GM19438 (cell line): ENCODE results near the gene EXD2.

ENCODE experiments used
- ATAC-seq: cut with Tn5 transposase; IDR thresholded peaks from one replicate; pipeline ENCODE4 v1.9.1; 2021; ENCODE audit warnings: low read depth; ENCODE audit not compliant: unreplicated experiment

Gene EXD2

DNA sequence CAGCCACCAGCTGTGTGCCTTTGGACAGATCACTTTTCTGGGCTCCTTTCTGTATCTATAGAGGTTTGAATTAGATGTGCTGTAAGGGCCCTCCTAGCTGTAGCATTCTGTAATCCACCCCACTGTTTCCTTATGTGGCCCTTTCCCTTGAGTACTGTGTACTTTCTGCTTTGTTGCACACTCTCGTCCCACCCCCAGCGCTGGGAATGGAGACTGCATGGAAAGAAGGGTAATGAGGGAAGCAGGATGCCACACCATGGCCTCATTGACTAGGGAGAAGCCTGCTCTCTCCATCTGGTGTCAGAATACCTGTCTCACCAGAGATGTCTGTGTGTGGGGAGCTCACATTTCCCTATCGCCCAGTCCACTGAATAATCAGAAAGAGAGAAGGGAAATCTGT, 55.0 kb downstream of the EXD2 start:
- ATAC-seq = no peak

DNA sequence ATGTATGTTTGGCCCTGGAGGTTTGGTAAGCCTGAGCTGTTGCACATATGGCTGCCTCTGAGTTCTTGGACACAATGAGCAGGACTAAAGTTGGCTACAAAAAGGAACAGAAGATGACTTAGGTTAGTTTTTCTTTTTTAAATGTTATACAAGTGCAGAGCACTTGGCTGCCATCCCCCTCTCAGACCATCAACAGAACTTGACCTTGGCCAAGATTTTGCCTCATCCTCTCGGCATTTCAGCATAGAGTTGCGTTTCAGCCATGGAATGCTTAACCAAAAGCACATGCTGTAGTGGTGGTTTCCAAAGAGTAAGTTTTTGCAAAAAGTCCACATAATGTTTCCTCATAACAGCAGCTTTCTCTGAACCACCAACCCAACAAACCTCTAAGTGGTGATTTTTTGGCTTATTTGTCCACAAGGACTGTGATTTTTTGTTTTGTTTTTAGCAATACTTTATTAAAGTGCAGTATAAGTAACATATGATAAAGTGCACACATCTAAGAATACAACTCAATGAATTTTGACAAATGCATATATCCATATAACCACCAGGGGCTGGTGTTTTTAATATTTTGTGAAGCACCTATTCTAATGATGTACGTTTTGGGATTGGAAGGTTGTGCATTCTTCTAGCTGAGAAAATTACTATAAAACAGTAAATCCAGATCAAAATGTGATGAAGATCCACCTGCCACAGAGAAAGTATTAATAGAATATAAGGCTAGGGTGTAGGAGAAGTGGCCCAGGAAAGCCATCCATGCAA, 56.6 kb downstream of the EXD2 start:
- ATAC-seq = no peak

GRCh38 chr14:69249603-69250002, 58.3 kb downstream of the EXD2 start:
- ATAC-seq = no peak

GRCh38 chr14:69252851-69253250, 61.6 kb downstream of the EXD2 start:
- ATAC-seq = no peak

DNA sequence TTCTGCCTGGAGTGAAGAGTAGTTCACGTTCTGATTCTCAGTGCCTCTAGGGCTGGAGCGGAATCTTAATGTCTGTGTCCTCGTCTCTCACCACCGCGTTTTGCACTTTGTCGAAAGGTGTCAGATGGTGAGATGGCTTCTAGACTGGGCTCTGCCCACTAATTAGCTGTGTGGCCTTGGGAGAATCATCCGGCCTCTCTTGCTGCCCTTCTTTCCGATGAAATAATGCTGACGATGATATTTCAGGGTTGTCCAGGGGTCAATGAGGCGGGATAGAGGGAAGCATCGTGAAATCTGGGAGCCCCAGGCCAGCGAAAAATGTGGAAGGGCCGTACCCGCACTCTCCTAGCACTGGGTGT, 67.8 kb downstream of the EXD2 start:
- ATAC-seq = no peak

- ATAC-seq = no peak
Observed at GRCh38 chr14:69259527-69260189, 68.4 kb downstream of the EXD2 start, which contains the start of gene GALNT16. TSS of gene GALNT16 (plus strand) at chr14:69260158. CDS start at chr14:69260291, 133 bp downstream.

DNA sequence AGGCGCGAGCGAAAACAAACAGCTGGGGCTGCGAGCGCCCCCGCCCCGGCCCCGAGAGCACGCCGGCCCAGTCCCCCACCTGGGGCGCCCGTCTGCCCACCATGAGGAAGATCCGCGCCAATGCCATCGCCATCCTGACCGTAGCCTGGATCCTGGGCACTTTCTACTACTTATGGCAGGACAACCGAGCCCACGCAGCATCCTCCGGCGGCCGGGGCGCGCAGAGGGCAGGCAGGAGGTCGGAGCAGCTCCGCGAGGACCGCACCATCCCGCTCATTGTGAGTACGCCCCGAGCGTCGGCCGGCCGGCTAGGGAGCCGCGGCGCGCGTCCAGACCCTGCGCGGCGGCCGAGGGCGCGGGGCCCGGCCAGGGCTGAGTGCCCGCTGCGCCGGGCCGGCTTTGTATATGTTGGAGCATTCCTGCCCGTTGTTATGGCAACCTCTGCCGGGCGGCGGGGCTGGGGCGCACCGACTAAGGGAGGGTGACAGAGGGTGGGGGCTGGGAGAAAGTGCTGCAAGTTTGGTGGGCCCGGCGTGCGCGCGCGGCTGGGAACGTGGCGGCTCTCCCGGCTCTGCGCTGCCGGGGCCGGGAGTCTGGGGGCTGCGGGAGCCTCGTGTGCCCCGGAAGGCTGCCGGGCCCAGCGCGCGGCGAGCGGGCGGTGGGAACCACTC, 69.0 kb downstream of the EXD2 start:
- no peak for ATAC-seq

GRCh38 chr14:69260861-69261564, 69.7 kb downstream of the EXD2 start:
- ATAC-seq = no peak

DNA sequence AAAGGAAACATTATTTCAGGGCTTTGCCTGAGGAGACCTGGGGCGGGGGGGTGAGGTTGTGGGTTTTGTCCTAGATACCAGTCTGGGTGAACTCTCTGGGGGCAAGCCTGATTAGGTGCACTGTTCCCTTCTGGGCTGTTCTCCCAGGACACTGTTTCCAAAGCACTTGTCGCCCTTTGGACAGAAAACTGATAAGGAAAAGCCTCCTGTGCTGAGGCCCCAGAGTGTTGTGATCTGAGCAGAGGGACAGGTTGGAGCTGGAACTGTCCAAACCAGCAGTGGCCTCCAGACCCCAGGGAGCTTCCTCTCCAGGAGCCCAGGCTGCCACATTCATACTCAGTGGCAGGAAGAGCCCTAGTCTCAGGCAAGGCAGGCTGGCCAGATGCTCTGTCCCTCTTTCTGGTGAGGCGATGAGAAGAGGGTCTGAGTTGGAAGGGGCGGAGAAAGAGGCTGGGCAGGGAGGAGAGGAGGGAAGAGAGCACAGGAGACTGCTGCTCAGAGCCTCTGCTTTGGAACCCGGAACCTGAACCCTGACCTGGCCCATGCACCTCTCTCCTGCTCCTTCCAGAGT, 70.5 kb downstream of the EXD2 start:
- no peak for ATAC-seq

DNA sequence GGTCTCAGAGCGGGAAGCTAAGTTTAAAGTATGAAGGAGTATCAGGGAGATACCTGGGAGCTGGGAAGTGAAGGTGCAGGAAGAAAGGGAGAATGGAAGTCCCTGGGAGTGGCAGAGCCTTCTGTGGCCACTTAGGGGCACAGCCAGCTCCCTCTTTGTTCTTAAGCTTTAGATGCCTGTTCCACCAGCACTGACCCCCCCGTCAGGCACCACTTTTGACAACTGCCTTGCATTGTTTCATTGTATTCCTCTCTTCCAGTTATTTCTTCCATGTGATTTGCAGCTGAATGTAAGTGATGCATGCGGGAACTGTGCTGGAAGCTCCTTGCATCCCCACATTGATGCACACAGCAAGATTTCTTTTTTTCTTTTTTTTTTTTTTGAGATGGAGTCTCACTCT, 71.2 kb downstream of the EXD2 start:
- no peak for ATAC-seq

DNA sequence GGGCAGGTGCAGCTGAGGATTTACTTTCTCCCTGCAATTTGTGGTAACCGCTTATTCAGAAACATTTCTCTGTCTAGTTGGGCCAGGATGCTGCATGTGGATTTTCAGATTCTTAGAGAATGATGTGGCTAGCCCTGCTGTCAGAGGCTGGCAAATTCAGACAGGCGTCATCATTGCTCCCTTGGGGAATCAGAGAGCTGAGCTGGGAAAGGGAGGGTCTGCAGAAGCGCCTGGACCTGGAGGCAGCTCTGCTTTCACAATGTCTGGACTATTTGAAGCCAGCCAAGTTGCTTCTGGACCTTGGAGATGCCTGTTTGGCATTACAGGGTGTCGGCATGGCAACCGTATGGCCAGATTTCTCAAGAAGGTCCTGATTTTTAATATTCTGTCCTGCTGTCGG, 72.1 kb downstream of the EXD2 start:
- ATAC-seq = no peak

DNA sequence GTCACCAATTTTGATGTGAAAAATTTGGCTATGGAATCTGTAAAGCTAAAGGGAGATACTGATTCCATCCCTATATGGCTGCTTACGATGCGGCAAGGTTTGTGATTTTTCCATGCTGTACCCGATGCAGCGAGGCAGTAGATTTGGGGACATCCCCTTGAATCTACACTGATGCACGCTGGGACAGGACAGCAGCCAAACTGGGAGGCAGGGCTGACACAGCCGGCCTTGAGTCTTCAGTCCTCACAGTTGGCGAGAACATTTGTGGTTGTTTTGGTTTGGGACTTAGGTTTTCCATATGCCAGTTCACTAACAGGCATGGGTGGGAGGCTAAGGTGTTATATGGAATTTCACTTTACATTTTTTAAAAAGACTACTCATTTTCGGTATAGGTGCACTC, 72.5 kb downstream of the EXD2 start:
- no peak for ATAC-seq

GRCh38 chr14:69266572-69267345, 75.5 kb downstream of the EXD2 start:
- no peak for ATAC-seq

- no peak for ATAC-seq
Observed at GRCh38 chr14:69267492-69267891, 76.2 kb downstream of the EXD2 start.

- no peak for ATAC-seq
Observed at GRCh38 chr14:69268223-69268622, 76.9 kb downstream of the EXD2 start.

- no peak for ATAC-seq
Observed at GRCh38 chr14:69268763-69269162, 77.5 kb downstream of the EXD2 start.

DNA sequence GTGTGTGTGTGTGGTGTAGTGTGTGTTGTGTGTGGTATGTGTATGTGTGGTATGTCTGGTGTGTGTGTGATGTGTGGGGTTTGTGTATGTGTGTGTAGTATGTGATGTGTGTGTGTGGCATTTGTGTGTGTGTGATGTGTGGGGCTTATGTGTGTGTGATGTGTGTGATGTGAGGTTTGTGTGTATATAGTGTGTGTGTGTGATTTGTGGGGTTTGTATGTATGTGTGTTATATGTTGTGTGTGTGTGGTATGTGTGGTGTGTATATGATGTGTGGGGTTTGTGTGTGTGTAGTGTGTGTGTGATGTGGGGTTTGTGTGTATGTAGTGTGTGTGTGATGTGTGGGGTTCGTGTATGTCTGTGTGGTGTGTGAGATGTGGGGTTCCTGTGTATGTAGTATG, 78.1 kb downstream of the EXD2 start:
- ATAC-seq = no peak

DNA sequence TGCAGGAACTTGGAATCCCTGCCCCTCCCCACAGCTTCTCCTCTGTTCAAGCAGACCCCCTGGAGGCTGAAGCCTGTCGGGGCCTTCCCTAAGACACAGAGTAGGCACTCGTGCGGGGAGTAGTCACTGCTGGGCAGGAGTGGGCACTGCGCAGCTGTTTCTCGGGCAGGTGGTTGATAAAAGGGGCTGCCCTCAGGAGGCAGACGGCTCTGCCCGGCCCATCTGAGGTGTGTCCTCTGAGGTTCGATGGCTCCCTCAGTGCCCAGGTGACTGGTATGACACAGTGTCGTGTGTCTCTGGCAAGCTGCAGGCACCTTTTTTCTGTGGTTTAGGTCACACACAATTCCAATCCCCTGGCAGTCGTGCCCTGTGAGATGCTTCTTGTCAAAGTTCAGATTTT, 78.8 kb downstream of the EXD2 start:
- no peak for ATAC-seq

- ATAC-seq = no peak
Observed at GRCh38 chr14:69270795-69271708, 79.8 kb downstream of the EXD2 start.
